Hematopoietic multipotent progenitor cell (in vitro differentiated cells): ENCODE measurements around the gene TAAR9. TPM values are rescaled to one million over a fixed set of nuclear protein-coding genes. Genes with fewer than 3 reads are reported as not detected.

Source experiments
- DNase-seq, 3 donors: peaks; one replicate each; pipeline ENCODE4 v3.0.0-alpha.2; 2011 to 2015; ENCODE audit warnings: low read depth in 2 of 3, low spot score in 2 of 3
- small RNA-seq: library from RNA; depleted of rRNA; stranded (forward); fragments of <200 nt; gene quantifications from one replicate; pipeline ENCODE3, GENCODE V24; 2012
- total RNA-seq: library from RNA; depleted of rRNA; stranded (reverse); fragments of >200 nt; gene quantifications from one replicate; pipeline ENCODE4 v1.2.3, GENCODE V29; 2012

TAAR9 gene
- total RNA-seq, 1 donor, result not detected

- no peak for DNase-seq
Observed at GRCh38 chr6:132584698-132585097, 46.6 kb downstream of the TAAR9 start.

- peak in 1 of 3 donors; percentile 3 for DNase-seq
Observed at GRCh38 chr6:132587424-132587823, 49.3 kb downstream of the TAAR9 start.

Small RNA genes within 50 kb of the gene (small RNA-seq; reads per million reads assigned to genes)
- gene TAAR7P, result not detected

Other genes with a start within 250 kb of the TAAR9 start
- under 0.01 TPM for gene MOXD1, start 136.8 kb upstream of the TAAR9 start, total RNA-seq
- gene STX7, start 25.2 kb upstream of the TAAR9 start, total RNA-seq, result 17.8 TPM
- not detected for gene TAAR8, start 14.4 kb downstream of the TAAR9 start, total RNA-seq
- not detected for gene TAAR6, start 32.0 kb downstream of the TAAR9 start, total RNA-seq
- not detected for gene TAAR5, start 51.5 kb downstream of the TAAR9 start, total RNA-seq
- not detected for gene TAAR2, start 86.0 kb downstream of the TAAR9 start, total RNA-seq
- gene TAAR1, start 120.9 kb downstream of the TAAR9 start, total RNA-seq, result not detected
- gene VNN1, start 175.8 kb downstream of the TAAR9 start, total RNA-seq, result 2.2 TPM
- 3.0 TPM for gene VNN2, start 219.6 kb downstream of the TAAR9 start, total RNA-seq